Keratinocyte (primary cell): ENCODE measurements around the gene MRPL50.

Experiments used
- CTCF ChIP-seq, 3 experiments: IDR thresholded peaks in 1 of 3; conservative IDR thresholded peaks in 1 of 3; optimal IDR thresholded peaks in 1 of 3; 2 replicates in 2 of 3; 3 replicates in 1 of 3; pipeline versions ENCODE3 to v1.5.1; 2011; ENCODE audit warnings: low read length in 3 of 3, mild to moderate bottlenecking in 3 of 3, moderate library complexity in 2 of 3, control low read depth in 1 of 3, inconsistent platforms in 1 of 3; ENCODE audit not compliant: insufficient read depth in 2 of 3; ENCODE audit errors: extremely low read depth in 1 of 3
- EZH2 ChIP-seq: IDR thresholded peaks from one replicate; pipeline ENCODE4 v1.6.1; 2012; ENCODE audit warnings: inconsistent platforms, mild to moderate bottlenecking, low read length, moderate library complexity

GRCh38 chr9:101383361-101383760 lies 15.1 kb downstream of the MRPL50 start:
- TF ChIP-seq CTCF (optimal IDR thresholded peaks at IDR 0.05 in 1 of 3, IDR thresholded peaks at IDR 0.05 in 1 of 3, conservative IDR thresholded peaks at IDR 0.05 in 1 of 3; ENCODE audit: extremely low read depth in 1 of 3, insufficient read depth in 2 of 3, low read length in 3 of 3) (no peak), EZH2 (no peak)
